SK-N-SH (cell line): ENCODE data around the gene ZHX3. TPM values are rescaled to one million over a fixed set of nuclear protein-coding genes. Genes with fewer than 3 reads are reported as not detected.

ENCODE experiments used
- CTCF ChIA-PET: fragments of 300-600, 350-600 bp; formaldehyde crosslinking; extraction: SDS; loops from one replicate; lab custom pipeline; 2021; lab: Yijun Ruan, JAX
- POLR2A ChIA-PET: fragments of 350-600 bp; sonication (Branson Sonifier 250); formaldehyde crosslinking; extraction: SDS; loops from one replicate; lab custom pipeline; 2020; ENCODE audit warnings: antibody characterized with exemption, inconsistent platforms; lab: Yijun Ruan, JAX
- DNase-seq: peaks from one replicate; pipeline ENCODE4 v3.0.0; 2012
- H2AFZ ChIP-seq: fragments of 200-600 bp; sonication (generic); 2 replicates; pipeline ENCODE4 v1.8.1; 2016; ENCODE audit warnings: antibody characterized with exemption, mild to moderate bottlenecking, low read depth
- H3F3A ChIP-seq: fragments of 200-600 bp; sonication (generic); replicated peaks from 2 replicates; pipeline ENCODE3; 2016; ENCODE audit warnings: antibody characterized with exemption, mild to moderate bottlenecking; ENCODE audit not compliant: insufficient read depth
- H3K27ac ChIP-seq, 2 experiments: fragments of 200-500 bp in 1 of 2; fragments of 200-600 bp in 1 of 2; sonication (Bioruptor generic) in 1 of 2; sonication (generic), shearing (Covaris generic) in 1 of 2; 2 replicates each; pipeline versions ENCODE4 v1.5.1 to v1.6.1; 2014 to 2016; ENCODE audit warnings: low read depth in 2 of 2, inconsistent platforms in 1 of 2, low read length in 1 of 2, mild to moderate bottlenecking in 1 of 2, mixed read lengths in 1 of 2
- H3K27me3 ChIP-seq: fragments of 200-600 bp; sonication (generic), shearing (Covaris generic); 2 replicates; pipeline ENCODE4 v1.6.1; 2016; ENCODE audit warnings: mixed run types; ENCODE audit not compliant: insufficient read depth
- H3K36me3 ChIP-seq, 2 experiments: fragments of 200-500 bp in 1 of 2; fragments of 200-600 bp in 1 of 2; sonication (Bioruptor generic) in 1 of 2; sonication (generic) in 1 of 2; replicated peaks in 1 of 2; 2 replicates each; pipeline versions ENCODE3 to v1.5.1; 2014 to 2016; ENCODE audit warnings: low read length in 1 of 2, mild to moderate bottlenecking in 1 of 2; ENCODE audit not compliant: insufficient read depth in 2 of 2, control insufficient read depth in 1 of 2
- H3K4me1 ChIP-seq, 2 experiments: fragments of 200-500 bp in 1 of 2; fragments of 200-600 bp in 1 of 2; sonication (Bioruptor generic) in 1 of 2; sonication (generic), shearing (Covaris generic) in 1 of 2; 2 replicates each; pipeline versions ENCODE4 v1.5.1 to v1.6.1; 2014 to 2016; ENCODE audit warnings: low read depth in 1 of 2, low read length in 1 of 2, mixed run types in 1 of 2; ENCODE audit not compliant: insufficient read depth in 2 of 2, control insufficient read depth in 1 of 2
- H3K4me2 ChIP-seq: fragments of 200-600 bp; sonication (generic), shearing (Covaris generic); 2 replicates; pipeline ENCODE4 v1.6.1; 2017; ENCODE audit warnings: mixed run types
- H3K4me3 ChIP-seq, 2 experiments: fragments of 200-500 bp in 1 of 2; fragments of 200-600 bp in 1 of 2; sonication (Bioruptor generic) in 1 of 2; sonication (generic), shearing (Covaris generic) in 1 of 2; 2 replicates each; pipeline versions ENCODE4 v1.5.1 to v1.8.1; 2014 to 2016; ENCODE audit warnings: low read depth in 2 of 2, inconsistent platforms in 1 of 2, low read length in 1 of 2, mild to moderate bottlenecking in 1 of 2, mixed read lengths in 1 of 2, moderate library complexity in 1 of 2
- H3K79me2 ChIP-seq: fragments of 200-600 bp; sonication (generic); 2 replicates; pipeline ENCODE4 v1.8.1; 2017; ENCODE audit warnings: mild to moderate bottlenecking; ENCODE audit not compliant: insufficient read depth
- H3K9ac ChIP-seq: fragments of 200-600 bp; sonication (generic); 2 replicates; pipeline ENCODE4 v1.6.1; 2017; ENCODE audit warnings: mixed run types
- H3K9me2 ChIP-seq: fragments of 200-600 bp; sonication (generic); 2 replicates; pipeline ENCODE4 v1.6.1; 2017; ENCODE audit warnings: mixed run types
- H3K9me3 ChIP-seq: fragments of 200-600 bp; sonication (generic); 2 replicates; pipeline ENCODE4 v1.6.1; 2017; ENCODE audit warnings: mixed run types, mild to moderate bottlenecking, moderate library complexity
- H4K20me1 ChIP-seq: fragments of 200-600 bp; sonication (generic); 2 replicates; pipeline ENCODE4 v1.6.1; 2017; ENCODE audit warnings: mild to moderate bottlenecking, mixed run types; ENCODE audit not compliant: insufficient read depth
- EZH2phosphoT487 ChIP-seq: fragments of 200-600 bp; sonication (generic); IDR thresholded peaks from 2 replicates; pipeline ENCODE4 v1.6.1; 2017; ENCODE audit warnings: low read depth, mixed run types, mild to moderate bottlenecking, antibody characterized with exemption, moderate library complexity, borderline replicate concordance
- JUND ChIP-seq: IDR thresholded peaks from 2 replicates; pipeline ENCODE4 v1.4.0; 2012
- MXI1 ChIP-seq: IDR thresholded peaks from 2 replicates; pipeline ENCODE4 v1.6.1; 2012; ENCODE audit warnings: mild to moderate bottlenecking, low read depth, low read length, improper control_type of control experiment
- NFIC ChIP-seq: IDR thresholded peaks from 2 replicates; pipeline ENCODE4 v1.4.0; 2012; ENCODE audit warnings: borderline replicate concordance
- RAD21 ChIP-seq: IDR thresholded peaks from 2 replicates; pipeline ENCODE4 v1.6.1; 2012; ENCODE audit warnings: mild to moderate bottlenecking, low read length
- SMC3 ChIP-seq: IDR thresholded peaks from 2 replicates; pipeline ENCODE4 v1.6.1; 2012; ENCODE audit warnings: low read depth, low read length, improper control_type of control experiment
- TCF12 ChIP-seq: IDR thresholded peaks from 2 replicates; pipeline ENCODE4 v1.4.0; 2012
- USF1 ChIP-seq: IDR thresholded peaks from 2 replicates; pipeline ENCODE4 v1.4.0; 2012; ENCODE audit warnings: low read depth, borderline replicate concordance
- ZBTB33 ChIP-seq: IDR thresholded peaks from 2 replicates; pipeline ENCODE4 v1.4.0; 2012; ENCODE audit warnings: low read depth, borderline replicate concordance
- WGBS: methylation state at CpG from one replicate; pipeline ENCODE4 v1.1.6; 2017; ENCODE audit warnings: low lambda C conversion rate; 5-methylcytosine and 5-hydroxymethylcytosine counted together
- polyA plus RNA-seq, 3 experiments: library from polyadenylated mRNA; depleted of rRNA; stranded (reverse); fragments of >200 nt; gene quantifications; 2 replicates each; pipeline ENCODE4 v1.2.3, GENCODE V29; 2012
- TF ChIP-seq, protein P1 (sequence below): IDR thresholded peaks from 2 replicates; pipeline ENCODE4; 2012
- TF ChIP-seq, protein P2 (sequence below): fragments of 150-350 bp; IDR thresholded peaks from 2 replicates; pipeline ENCODE4 v1.6.1; 2016; ENCODE audit warnings: mild to moderate bottlenecking, low read depth, low read length
- TF ChIP-seq, protein P3 (sequence below): IDR thresholded peaks from 2 replicates; pipeline ENCODE4 v1.6.1; 2012; ENCODE audit warnings: mild to moderate bottlenecking, low read depth, low read length, moderate library complexity
- TF ChIP-seq, protein P4 (sequence below): fragments of 150-350 bp; IDR thresholded peaks from 2 replicates; pipeline ENCODE4 v1.6.1; 2017; ENCODE audit warnings: antibody characterized with exemption, low read length, low read depth, borderline replicate concordance

Gene ZHX3
- polyA plus RNA-seq, 1 of the 3 experiments (the other 2 are of a cell fraction): 6.0 TPM

DNA sequence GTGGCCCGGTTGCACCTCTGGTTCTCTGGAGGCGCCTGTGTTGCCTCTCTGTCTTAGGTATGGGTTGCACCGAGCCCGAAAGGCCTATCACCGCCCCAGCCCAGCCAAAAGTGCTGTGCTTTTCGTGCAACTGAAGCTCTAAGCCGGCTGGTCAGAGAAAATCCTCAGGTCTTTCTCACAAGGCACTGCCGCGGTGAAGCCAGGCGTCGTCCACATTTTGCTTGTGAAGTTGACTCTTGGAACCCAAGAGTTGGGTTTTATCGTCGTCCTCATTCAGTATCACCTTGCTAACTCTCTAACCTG, 49.8 kb upstream of the ZHX3 start:
- peaks cover 0 to 4% of the 10 kb centered on the region in 2 experiments; a peak in 1 of 4 replicates for H3K4me1 ChIP-seq
- no peak overlapping the region for H3K4me2 ChIP-seq
- no peaks in the 10 kb centered on the region for H4K20me1 ChIP-seq
- ChIA-PET POLR2A (no interaction called here), CTCF (interaction anchor here (0.6 kb wide), 1 partner anchor 204 kb away, joined by 3 read pairs; no protein-coding TSS in a partner anchor)
- H3K9ac ChIP-seq: no peak overlapping the region
- H3K27me3 ChIP-seq: peaks cover 43% of the 10 kb centered on the region
- no peaks in the 10 kb centered on the region for H3K36me3 ChIP-seq
- 83% methylated on average over 12 of the region's 13 CpGs for WGBS
- no peak overlapping the region for H3K27ac ChIP-seq
- no peak for DNase-seq
- H3K4me3 ChIP-seq: no peak overlapping the region
- H3F3A ChIP-seq: no peaks in the 10 kb centered on the region
- H3K9me3 ChIP-seq: no peaks in the 10 kb centered on the region
- H2AFZ ChIP-seq: no peak overlapping the region
- H3K9me2 ChIP-seq: no peaks in the 10 kb centered on the region
- no peaks in the 10 kb centered on the region for H3K79me2 ChIP-seq
- TF ChIP-seq USF1: no peak
- no peak for TF ChIP-seq JUND
- no peak for TF ChIP-seq RAD21
- TF ChIP-seq SMC3: no peak
- TF ChIP-seq ZBTB33: no peak
- no peak for TF ChIP-seq MXI1
- TF ChIP-seq TCF12: no peak
- TF ChIP-seq, protein P1, sequence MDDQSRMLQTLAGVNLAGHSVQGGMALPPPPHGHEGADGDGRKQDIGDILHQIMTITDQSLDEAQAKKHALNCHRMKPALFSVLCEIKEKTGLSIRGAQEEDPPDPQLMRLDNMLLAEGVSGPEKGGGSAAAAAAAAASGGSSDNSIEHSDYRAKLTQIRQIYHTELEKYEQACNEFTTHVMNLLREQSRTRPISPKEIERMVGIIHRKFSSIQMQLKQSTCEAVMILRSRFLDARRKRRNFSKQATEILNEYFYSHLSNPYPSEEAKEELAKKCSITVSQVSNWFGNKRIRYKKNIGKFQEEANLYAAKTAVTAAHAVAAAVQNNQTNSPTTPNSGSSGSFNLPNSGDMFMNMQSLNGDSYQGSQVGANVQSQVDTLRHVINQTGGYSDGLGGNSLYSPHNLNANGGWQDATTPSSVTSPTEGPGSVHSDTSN: no peak
- TF ChIP-seq, protein P2, sequence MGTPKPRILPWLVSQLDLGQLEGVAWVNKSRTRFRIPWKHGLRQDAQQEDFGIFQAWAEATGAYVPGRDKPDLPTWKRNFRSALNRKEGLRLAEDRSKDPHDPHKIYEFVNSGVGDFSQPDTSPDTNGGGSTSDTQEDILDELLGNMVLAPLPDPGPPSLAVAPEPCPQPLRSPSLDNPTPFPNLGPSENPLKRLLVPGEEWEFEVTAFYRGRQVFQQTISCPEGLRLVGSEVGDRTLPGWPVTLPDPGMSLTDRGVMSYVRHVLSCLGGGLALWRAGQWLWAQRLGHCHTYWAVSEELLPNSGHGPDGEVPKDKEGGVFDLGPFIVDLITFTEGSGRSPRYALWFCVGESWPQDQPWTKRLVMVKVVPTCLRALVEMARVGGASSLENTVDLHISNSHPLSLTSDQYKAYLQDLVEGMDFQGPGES: no peak

GRCh38 chr20:41366546-41367392, 49.2 kb upstream of the ZHX3 start, which contains the start of gene EMILIN3:
Gene EMILIN3, minus strand, starts transcription at chr20:41366818. Its CDS starts 184 bp downstream, at chr20:41366634.
- Histone ChIP-seq H3K4me1 (peaks cover 0 to 6% of the 10 kb centered on the region in 2 experiments; a peak in 1 of 4 replicates), H3K27ac (no peak within 1 kb of the TSS), H3F3A (no peaks in the 10 kb centered on the region), H3K79me2 (no peaks in the 10 kb centered on the region), H2AFZ (no peak within 1 kb of the TSS), H3K27me3 (peaks cover 43% of the 10 kb centered on the region), H3K36me3 (no peaks in the 10 kb centered on the region), H3K9ac (no peak within 1 kb of the TSS), H3K4me2 (peak within 1 kb of the TSS; percentile 24; the same call in 1 of the 2 replicates), H3K4me3 (peak within 1 kb of the TSS in 1 of 2 experiments; percentile 27; a peak in 1 of 4 replicates), H3K9me2 (no peaks in the 10 kb centered on the region), H3K9me3 (no peaks in the 10 kb centered on the region), H4K20me1 (no peaks in the 10 kb centered on the region)
- 61% methylated on average over 17 of the region's 93 CpGs for WGBS
- TF ChIP-seq, protein P3, sequence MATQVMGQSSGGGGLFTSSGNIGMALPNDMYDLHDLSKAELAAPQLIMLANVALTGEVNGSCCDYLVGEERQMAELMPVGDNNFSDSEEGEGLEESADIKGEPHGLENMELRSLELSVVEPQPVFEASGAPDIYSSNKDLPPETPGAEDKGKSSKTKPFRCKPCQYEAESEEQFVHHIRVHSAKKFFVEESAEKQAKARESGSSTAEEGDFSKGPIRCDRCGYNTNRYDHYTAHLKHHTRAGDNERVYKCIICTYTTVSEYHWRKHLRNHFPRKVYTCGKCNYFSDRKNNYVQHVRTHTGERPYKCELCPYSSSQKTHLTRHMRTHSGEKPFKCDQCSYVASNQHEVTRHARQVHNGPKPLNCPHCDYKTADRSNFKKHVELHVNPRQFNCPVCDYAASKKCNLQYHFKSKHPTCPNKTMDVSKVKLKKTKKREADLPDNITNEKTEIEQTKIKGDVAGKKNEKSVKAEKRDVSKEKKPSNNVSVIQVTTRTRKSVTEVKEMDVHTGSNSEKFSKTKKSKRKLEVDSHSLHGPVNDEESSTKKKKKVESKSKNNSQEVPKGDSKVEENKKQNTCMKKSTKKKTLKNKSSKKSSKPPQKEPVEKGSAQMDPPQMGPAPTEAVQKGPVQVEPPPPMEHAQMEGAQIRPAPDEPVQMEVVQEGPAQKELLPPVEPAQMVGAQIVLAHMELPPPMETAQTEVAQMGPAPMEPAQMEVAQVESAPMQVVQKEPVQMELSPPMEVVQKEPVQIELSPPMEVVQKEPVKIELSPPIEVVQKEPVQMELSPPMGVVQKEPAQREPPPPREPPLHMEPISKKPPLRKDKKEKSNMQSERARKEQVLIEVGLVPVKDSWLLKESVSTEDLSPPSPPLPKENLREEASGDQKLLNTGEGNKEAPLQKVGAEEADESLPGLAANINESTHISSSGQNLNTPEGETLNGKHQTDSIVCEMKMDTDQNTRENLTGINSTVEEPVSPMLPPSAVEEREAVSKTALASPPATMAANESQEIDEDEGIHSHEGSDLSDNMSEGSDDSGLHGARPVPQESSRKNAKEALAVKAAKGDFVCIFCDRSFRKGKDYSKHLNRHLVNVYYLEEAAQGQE: no peak
- TF ChIP-seq EZH2phosphoT487: no peak
- TF ChIP-seq, protein P4, sequence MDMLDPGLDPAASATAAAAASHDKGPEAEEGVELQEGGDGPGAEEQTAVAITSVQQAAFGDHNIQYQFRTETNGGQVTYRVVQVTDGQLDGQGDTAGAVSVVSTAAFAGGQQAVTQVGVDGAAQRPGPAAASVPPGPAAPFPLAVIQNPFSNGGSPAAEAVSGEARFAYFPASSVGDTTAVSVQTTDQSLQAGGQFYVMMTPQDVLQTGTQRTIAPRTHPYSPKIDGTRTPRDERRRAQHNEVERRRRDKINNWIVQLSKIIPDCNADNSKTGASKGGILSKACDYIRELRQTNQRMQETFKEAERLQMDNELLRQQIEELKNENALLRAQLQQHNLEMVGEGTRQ: no peak
- TF ChIP-seq NFIC: no peak
- POLR2A ChIA-PET: interaction anchor here (1.3 kb wide), 1 partner anchor 16 kb away, joined by 3 read pairs; no protein-coding TSS in a partner anchor
- CTCF ChIA-PET: no interaction called here
- DNase-seq: peak; percentile 85
